Duodenal mucosa (tissue), 2 donors: Measurements from ENCODE around the gene PCMT1.
"Not testable (repeated sequence)": the region's sequence is repeated elsewhere in the genome, so short reads cannot be mapped to it uniquely, and the experiment has no call there.

Experiments used
- H3K27ac ChIP-seq: one replicate; pipeline ENCODE4 v1.7.0; 2013; ENCODE audit warnings: low read depth, low read length
- H3K27me3 ChIP-seq, 2 donors: one replicate each; pipeline ENCODE4 v1.7.0; 2013; ENCODE audit warnings: low read length in 2 of 2, control low read depth in 1 of 2; ENCODE audit not compliant: insufficient read depth in 2 of 2, control insufficient read depth in 1 of 2
- H3K36me3 ChIP-seq, 2 donors: one replicate each; pipeline ENCODE4 v1.7.0; 2013; ENCODE audit warnings: low read length in 2 of 2, control low read depth in 1 of 2; ENCODE audit not compliant: insufficient read depth in 2 of 2, control insufficient read depth in 1 of 2
- H3K4me1 ChIP-seq, 2 donors: one replicate each; pipeline ENCODE4 v1.7.0; 2013; ENCODE audit warnings: low read length in 2 of 2, control low read depth in 1 of 2; ENCODE audit not compliant: insufficient read depth in 2 of 2, control insufficient read depth in 1 of 2
- H3K4me3 ChIP-seq, 2 donors: one replicate each; pipeline ENCODE4 v1.7.0; 2013; ENCODE audit warnings: low read length in 2 of 2, low read depth in 1 of 2
- H3K9ac ChIP-seq, 2 donors: one replicate each; pipeline ENCODE4 v1.7.0; 2013; ENCODE audit warnings: low read length in 2 of 2, low read depth in 1 of 2
- H3K9me3 ChIP-seq, 2 donors: one replicate each; pipeline ENCODE4 v1.7.0; 2013; ENCODE audit warnings: low read length in 2 of 2, control low read depth in 1 of 2; ENCODE audit not compliant: control insufficient read depth in 1 of 2

The PCMT1 gene

GRCh38 chr6:149749082-149749593 is 403 bp upstream of the PCMT1 start:
- Histone ChIP-seq H3K4me3 (peak overlapping the region; percentile 62 to 96), H3K4me1 (peaks cover 24 to 30% of the 10 kb centered on the region in 2 donors), H3K27ac (peak overlapping the region; percentile 89), H3K9ac (peak overlapping the region; percentile 66 to 98)
- not testable (repeated sequence) for H3K36me3 ChIP-seq, H3K9me3 ChIP-seq, H3K27me3 ChIP-seq

- Histone ChIP-seq H3K9me3 (no peaks in the 10 kb centered on the region), H3K27ac (peak overlapping the region; percentile 89), H3K4me1 (peaks cover 24 to 29% of the 10 kb centered on the region in 2 donors), H3K9ac (peak overlapping the region; percentile 98 to 99), H3K27me3 (no peaks in the 10 kb centered on the region), H3K36me3 (no peaks in the 10 kb centered on the region), H3K4me3 (peak overlapping the region; percentile 96 to 97)
Observed at GRCh38 chr6:149750136-149750609, 632 bp downstream of the PCMT1 start.

- no peak overlapping the region for H3K4me3 ChIP-seq
- H3K27ac ChIP-seq: no peak overlapping the region
- H3K27me3 ChIP-seq: no peaks in the 10 kb centered on the region
- H3K9me3 ChIP-seq: no peaks in the 10 kb centered on the region
- no peaks in the 10 kb centered on the region for H3K36me3 ChIP-seq
- no peak overlapping the region for H3K9ac ChIP-seq
- H3K4me1 ChIP-seq: peaks cover 19 to 22% of the 10 kb centered on the region in 2 donors
Observed at GRCh38 chr6:149751239-149751638, 1.7 kb downstream of the PCMT1 start.

GRCh38 chr6:149751920-149752319 is 2.4 kb downstream of the PCMT1 start:
- peaks cover 14 to 17% of the 10 kb centered on the region in 2 donors for H3K4me1 ChIP-seq
- H3K27me3 ChIP-seq, H3K9ac ChIP-seq, H3K36me3 ChIP-seq, H3K4me3 ChIP-seq, H3K9me3 ChIP-seq, H3K27ac ChIP-seq: not testable (repeated sequence)

- Histone ChIP-seq H3K9ac (no peak overlapping the region), H3K4me1 (peaks cover 12 to 14% of the 10 kb centered on the region in 2 donors), H3K9me3 (no peaks in the 10 kb centered on the region), H3K27me3 (no peaks in the 10 kb centered on the region), H3K4me3 (no peak overlapping the region), H3K36me3 (no peaks in the 10 kb centered on the region), H3K27ac (no peak overlapping the region)
Observed at GRCh38 chr6:149752600-149753373, 3.2 kb downstream of the PCMT1 start.

GRCh38 chr6:149753374-149753637 is 3.8 kb downstream of the PCMT1 start:
- not testable (repeated sequence) for H3K9me3 ChIP-seq
- H3K4me1 ChIP-seq: peaks cover 12 to 14% of the 10 kb centered on the region in 2 donors

GRCh38 chr6:149754548-149754947 is 5.0 kb downstream of the PCMT1 start:
- Histone ChIP-seq H3K4me1 (peaks cover 11 to 12% of the 10 kb centered on the region in 2 donors), H3K9me3 (no peaks in the 10 kb centered on the region), H3K27me3 (no peaks in the 10 kb centered on the region), H3K9ac (no peak overlapping the region), H3K4me3 (no peak overlapping the region), H3K36me3 (no peaks in the 10 kb centered on the region), H3K27ac (no peak overlapping the region)

More at GRCh38 chr6:149753374-149753637, 3.8 kb downstream of the PCMT1 start:
- not testable (repeated sequence) for H3K27me3 ChIP-seq, H3K27ac ChIP-seq, H3K4me3 ChIP-seq, H3K36me3 ChIP-seq, H3K9ac ChIP-seq

GRCh38 chr6:149755300-149756260 is 6.0 kb downstream of the PCMT1 start:
- Histone ChIP-seq H3K27ac (no peak overlapping the region), H3K27me3 (no peaks in the 10 kb centered on the region)

GRCh38 chr6:149756261-149756636 is 6.7 kb downstream of the PCMT1 start:
- Histone ChIP-seq H3K27ac (no peak overlapping the region), H3K4me1 (peaks cover under 1 to 6% of the 10 kb centered on the region in 2 donors), H3K9me3 (no peaks in the 10 kb centered on the region), H3K4me3 (no peak overlapping the region), H3K36me3 (no peaks in the 10 kb centered on the region), H3K9ac (no peak overlapping the region), H3K27me3 (no peaks in the 10 kb centered on the region)

More at GRCh38 chr6:149755300-149756260, 6.0 kb downstream of the PCMT1 start:
- no peaks in the 10 kb centered on the region for H3K9me3 ChIP-seq
- H3K4me1 ChIP-seq: peaks cover 7 to 8% of the 10 kb centered on the region in 2 donors
- no peak overlapping the region for H3K9ac ChIP-seq
- no peaks in the 10 kb centered on the region for H3K36me3 ChIP-seq
- no peak overlapping the region for H3K4me3 ChIP-seq

GRCh38 chr6:149761438-149761837 is 11.9 kb downstream of the PCMT1 start:
- Histone ChIP-seq H3K9me3 (no peaks in the 10 kb centered on the region), H3K27ac (no peak overlapping the region), H3K9ac (no peak overlapping the region), H3K4me3 (no peak overlapping the region), H3K4me1 (no peaks in the 10 kb centered on the region), H3K27me3 (no peaks in the 10 kb centered on the region), H3K36me3 (peaks cover 0 to 5% of the 10 kb centered on the region in 2 donors)
